ENCODE data around the gene LZTS2.

LZTS2 gene

DNA sequence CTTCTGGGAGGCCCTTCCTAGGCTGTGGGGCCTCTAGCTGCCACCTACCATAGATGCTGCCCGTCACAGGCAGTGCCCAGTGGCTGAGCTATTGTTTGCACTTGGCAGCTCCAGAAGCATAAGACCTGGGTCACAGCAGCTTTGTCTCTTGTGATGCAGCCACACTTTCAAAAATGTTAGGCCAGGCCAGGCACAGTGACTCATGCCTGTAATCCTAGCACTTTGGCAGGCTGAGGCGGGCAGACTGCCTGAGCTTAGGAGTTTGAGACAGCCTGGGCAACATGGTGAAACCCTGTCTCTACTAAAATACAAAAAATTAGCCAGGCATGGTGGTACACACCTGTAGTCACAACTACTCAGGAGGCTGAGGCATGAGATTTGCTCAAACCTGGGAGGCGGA is 52.7 kb downstream of the LZTS2 start:
- H3K4me3 Mint-ChIP-seq = no peak overlapping the region
- peaks cover 16% of the 10 kb centered on the region for H3K4me1 Mint-ChIP-seq (ENCODE audit: low read depth)
- peaks cover 37% of the 10 kb centered on the region for H3K27me3 Mint-ChIP-seq (ENCODE audit: low read depth)
- H3K9me3 Mint-ChIP-seq = no peaks in the 10 kb centered on the region
- H3K36me3 Mint-ChIP-seq (ENCODE audit: low read depth) = peaks cover 10% of the 10 kb centered on the region
- no peak overlapping the region for H3K27ac Mint-ChIP-seq

DNA sequence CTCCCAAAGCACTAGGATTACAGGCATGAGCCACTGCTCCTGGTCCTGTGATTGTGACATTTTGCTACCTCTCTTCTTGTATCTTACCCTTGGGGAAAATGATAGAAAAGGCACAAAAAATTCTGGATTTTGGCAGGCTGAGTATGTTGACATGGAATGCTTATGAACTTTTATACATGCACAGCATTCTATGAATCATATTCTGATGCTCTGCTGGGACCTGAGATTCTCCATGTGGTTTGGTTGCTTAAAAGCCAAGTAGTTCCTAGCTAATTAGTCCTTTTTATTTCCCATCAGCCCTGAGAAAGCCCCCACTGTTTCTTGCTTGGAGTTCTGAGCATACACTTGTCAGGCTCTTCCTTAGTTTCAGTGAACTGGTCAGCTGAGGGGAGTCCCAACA is 53.9 kb downstream of the LZTS2 start:
- no peak overlapping the region for H3K27ac Mint-ChIP-seq
- peaks cover 10% of the 10 kb centered on the region for H3K36me3 Mint-ChIP-seq (ENCODE audit: low read depth)
- no peaks in the 10 kb centered on the region for H3K9me3 Mint-ChIP-seq
- peaks cover 25% of the 10 kb centered on the region for H3K27me3 Mint-ChIP-seq (ENCODE audit: low read depth)
- H3K4me3 Mint-ChIP-seq = no peak overlapping the region
- peaks cover 13% of the 10 kb centered on the region for H3K4me1 Mint-ChIP-seq (ENCODE audit: low read depth)

DNA sequence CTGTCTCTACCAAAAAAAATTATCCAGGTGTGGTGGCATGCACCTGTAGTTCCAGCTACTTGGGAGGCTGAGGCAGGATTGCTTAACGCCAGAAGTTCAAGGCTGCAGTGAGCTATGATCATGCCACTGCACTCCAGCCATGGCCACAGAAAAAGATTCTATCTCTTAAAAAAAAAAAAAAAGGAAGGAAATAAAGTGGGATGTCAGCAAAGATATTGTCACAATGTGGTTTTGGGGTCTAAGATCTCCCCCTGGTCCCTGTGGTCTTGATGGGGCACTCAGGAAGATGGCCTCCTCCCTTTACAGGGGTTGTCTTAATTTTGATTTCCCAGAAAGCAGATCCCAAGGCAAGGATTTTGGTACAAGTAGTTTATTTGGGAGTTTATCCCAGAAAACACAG is 54.7 kb downstream of the LZTS2 start:
- Mint-ChIP-seq H3K27me3 (ENCODE audit: low read depth) (peaks cover 16% of the 10 kb centered on the region), H3K4me1 (ENCODE audit: low read depth) (peaks cover 17% of the 10 kb centered on the region), H3K27ac (no peak overlapping the region), H3K4me3 (no peak overlapping the region), H3K36me3 (ENCODE audit: low read depth) (peaks cover 10% of the 10 kb centered on the region), H3K9me3 (no peaks in the 10 kb centered on the region)

GRCh38 chr10:101054876-101055275 is 55.3 kb downstream of the LZTS2 start:
- Mint-ChIP-seq H3K9me3 (no peaks in the 10 kb centered on the region), H3K4me1 (ENCODE audit: low read depth) (peaks cover 22% of the 10 kb centered on the region), H3K27ac (no peak overlapping the region), H3K4me3 (no peak overlapping the region), H3K27me3 (ENCODE audit: low read depth) (peaks cover 11% of the 10 kb centered on the region), H3K36me3 (ENCODE audit: low read depth) (peaks cover 10% of the 10 kb centered on the region)

DNA sequence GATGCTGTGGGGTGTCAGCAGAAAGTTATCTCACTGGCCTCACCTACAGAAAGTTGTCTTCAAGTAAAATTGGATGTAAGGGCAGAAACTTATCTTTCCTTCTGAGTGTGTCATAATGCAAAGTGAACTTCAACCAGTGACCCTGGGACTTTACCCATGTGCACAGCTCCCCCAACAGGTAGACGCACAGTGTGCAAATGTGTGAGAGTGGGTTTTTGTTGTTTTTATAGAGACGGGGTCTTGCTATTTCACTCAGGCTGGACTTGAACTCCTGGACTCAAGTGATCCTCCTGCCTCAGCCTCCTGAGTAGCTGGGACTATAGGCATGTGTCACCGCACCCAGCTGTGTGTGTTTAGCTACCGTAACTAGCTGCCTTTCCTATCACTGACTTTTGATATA is 55.8 kb downstream of the LZTS2 start:
- H3K27me3 Mint-ChIP-seq (ENCODE audit: low read depth) = peaks cover 7% of the 10 kb centered on the region
- peaks cover 10% of the 10 kb centered on the region for H3K36me3 Mint-ChIP-seq (ENCODE audit: low read depth)
- no peak overlapping the region for H3K4me3 Mint-ChIP-seq
- no peaks in the 10 kb centered on the region for H3K9me3 Mint-ChIP-seq
- H3K27ac Mint-ChIP-seq = no peak overlapping the region
- peaks cover 23% of the 10 kb centered on the region for H3K4me1 Mint-ChIP-seq (ENCODE audit: low read depth)

DNA sequence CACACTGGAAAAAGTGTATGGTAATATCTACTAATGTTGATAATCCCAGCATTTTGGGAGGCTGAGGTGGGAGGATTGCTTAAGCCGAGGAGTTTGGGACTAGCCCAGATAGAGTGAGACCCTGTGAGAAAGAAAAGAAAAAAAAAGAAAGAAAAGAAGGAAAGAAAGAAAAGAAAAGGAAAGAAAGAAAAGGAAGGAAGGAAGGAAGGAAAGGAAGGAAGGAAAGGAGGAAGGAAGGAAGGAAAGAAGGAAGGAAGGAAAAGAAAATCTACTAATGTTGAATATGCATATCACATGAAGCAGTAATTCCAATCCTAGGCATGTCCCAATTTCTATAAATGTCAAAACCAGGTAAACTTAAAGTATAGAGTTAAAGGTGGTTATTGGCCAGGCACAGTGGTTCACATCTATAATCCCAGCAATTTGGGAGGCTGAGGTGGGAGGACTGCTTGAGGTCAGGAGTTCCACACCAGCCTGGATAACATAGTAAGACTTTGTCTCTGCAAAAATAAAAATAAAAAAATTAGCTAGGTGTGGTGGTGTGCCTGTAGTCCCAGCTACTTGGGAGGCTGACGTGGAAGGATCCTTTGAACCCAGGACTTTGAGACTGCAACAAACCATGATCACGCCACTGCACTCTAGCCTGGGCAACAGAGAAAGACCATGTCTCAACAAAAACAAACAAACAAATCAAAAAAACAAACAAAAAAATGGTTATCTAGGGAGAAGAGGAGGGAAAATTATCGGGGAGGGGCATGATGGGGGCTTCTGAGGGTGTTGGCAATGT is 57.0 kb downstream of the LZTS2 start:
- H3K36me3 Mint-ChIP-seq (ENCODE audit: low read depth) = peaks cover 10% of the 10 kb centered on the region
- H3K4me1 Mint-ChIP-seq (ENCODE audit: low read depth) = peaks cover 22% of the 10 kb centered on the region
- H3K9me3 Mint-ChIP-seq = no peaks in the 10 kb centered on the region
- no peak overlapping the region for H3K4me3 Mint-ChIP-seq
- H3K27ac Mint-ChIP-seq = no peak overlapping the region
- H3K27me3 Mint-ChIP-seq (ENCODE audit: low read depth) = no peaks in the 10 kb centered on the region

Data from T-helper 1 cell treated with Interleukin-12 subunit alpha and Interleukin-12 subunit beta and Interleukin-4 antibody, amounts not matched to agents 30 μg/mL and 1 μg/mL, for 36 hours (primary cell).